GM19397 (cell line): Measurements from ENCODE around the gene PEX10.
"Not testable (repeated sequence)": the region's sequence is repeated elsewhere in the genome, so short reads cannot be mapped to it uniquely, and the experiment has no call there.

Experiments
- ATAC-seq: cut with Tn5 transposase; IDR thresholded peaks from one replicate; pipeline ENCODE4 v1.9.1; 2021; ENCODE audit warnings: mild to moderate bottlenecking, moderate library complexity; ENCODE audit not compliant: unreplicated experiment

The PEX10 gene

GRCh38 chr1:2412395-2412772, at the start of gene PEX10:
PEX10 (minus strand) TSS chr1:2412564; CDS start chr1:2412502, 62 bp downstream.
- peak; percentile 79 for ATAC-seq

GRCh38 chr1:2460996-2461751, 48.8 kb upstream of the PEX10 start:
- no peak for ATAC-seq

DNA sequence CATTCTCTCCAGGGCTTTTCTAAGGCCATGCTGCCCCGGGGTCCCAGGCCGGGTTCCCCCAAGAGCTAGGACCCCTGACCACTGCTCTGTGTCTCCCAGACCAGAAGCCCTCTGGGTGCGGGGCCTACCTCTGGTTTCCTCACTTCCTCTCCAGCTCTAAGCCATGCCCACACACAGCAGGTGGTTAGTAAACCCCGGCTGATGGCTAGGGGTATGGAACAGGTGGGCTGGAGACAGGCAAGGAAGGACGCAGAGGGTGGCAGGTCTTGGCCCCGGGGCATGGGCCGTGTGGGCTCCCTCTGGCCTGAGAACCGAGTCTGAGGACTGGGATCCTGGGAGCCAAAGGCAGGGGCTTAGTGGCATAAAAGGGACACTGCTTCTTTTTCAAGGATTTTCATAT, 47.8 kb upstream of the PEX10 start:
- ATAC-seq, result no peak

- ATAC-seq, result no peak
These were observed 47.4 kb upstream of the PEX10 start for GRCh38 chr1:2459757-2460156.

DNA sequence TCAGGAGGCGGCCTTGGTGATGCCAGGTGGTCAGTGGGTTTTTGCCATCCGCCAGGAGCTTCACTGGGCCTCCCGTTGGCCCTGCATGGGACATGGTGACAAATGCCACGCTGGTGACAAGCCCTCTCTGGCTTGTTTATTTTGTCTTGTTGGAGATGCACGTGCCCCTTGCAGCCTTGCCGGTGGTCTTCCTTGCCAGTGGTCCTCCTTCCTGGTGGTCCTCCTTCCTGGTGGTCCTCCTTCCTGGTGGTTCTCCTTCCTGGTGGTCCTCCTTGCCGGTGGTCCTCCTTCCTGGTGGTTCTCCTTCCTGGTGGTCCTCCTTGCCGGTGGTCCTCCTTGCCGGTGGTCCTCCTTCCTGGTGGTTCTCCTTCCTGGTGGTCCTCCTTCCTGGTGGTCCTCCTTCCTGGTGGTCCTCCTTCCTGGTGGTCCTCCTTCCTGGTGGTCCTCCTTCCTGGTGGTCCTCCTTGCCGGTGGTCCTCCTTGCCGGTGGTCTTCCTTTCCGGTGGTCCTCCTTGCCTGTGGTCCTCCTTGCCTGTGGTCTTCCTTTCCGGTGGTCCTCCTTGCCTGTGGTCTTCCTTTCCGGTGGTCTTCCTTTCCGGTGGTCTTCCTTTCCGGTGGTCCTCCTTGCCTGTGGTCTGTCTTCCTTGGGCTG, 46.9 kb upstream of the PEX10 start:
- not testable (repeated sequence) for ATAC-seq

- ATAC-seq, result no peak
These were observed 46.3 kb upstream of the PEX10 start for GRCh38 chr1:2458687-2459086.

GRCh38 chr1:2457444-2457843, 45.1 kb upstream of the PEX10 start:
- ATAC-seq, result no peak

- no peak for ATAC-seq
These were observed 43.4 kb upstream of the PEX10 start for GRCh38 chr1:2455757-2456156.

GRCh38 chr1:2454227-2454626, 41.9 kb upstream of the PEX10 start:
- no peak for ATAC-seq

GRCh38 chr1:2452932-2453315, 40.6 kb upstream of the PEX10 start:
- ATAC-seq, result no peak

DNA sequence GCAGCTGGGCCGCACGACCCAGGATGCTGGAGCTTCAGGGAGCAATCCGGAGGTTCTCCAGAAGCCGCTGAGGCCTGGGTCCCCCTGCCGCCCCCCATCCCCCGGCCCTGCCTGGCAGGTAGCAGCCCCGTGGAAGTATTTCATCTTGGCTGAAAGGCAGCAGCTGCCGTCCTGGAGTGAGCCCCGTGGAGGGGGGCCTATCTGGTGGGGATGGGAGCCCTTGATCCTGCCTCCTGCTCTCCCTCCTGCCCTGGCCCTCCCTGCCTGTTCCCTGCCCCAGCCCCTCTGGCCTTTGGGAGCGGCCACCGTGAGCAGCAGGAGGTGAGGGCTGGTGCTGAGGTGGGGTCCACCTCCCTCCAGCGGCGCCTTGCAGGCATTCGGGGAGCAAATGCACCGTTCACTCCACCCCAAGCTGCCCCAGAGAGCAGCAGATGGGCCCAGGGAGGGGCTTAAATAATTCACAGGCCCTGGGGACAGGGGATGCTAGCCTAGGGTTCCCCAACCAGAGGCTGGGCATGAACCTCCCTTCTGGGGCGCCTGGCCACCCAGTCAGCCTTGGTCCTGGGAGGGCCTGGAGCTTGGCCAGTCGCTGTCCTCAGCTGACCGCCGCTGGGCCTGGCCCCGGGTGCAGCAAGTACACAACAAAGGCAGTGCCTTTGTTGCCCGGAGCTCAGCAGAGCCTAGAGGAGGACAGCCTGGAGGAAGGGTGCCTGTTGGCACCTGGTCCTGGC, 40.0 kb upstream of the PEX10 start:
- no peak for ATAC-seq

GRCh38 chr1:2451741-2452140, 39.4 kb upstream of the PEX10 start:
- no peak for ATAC-seq

DNA sequence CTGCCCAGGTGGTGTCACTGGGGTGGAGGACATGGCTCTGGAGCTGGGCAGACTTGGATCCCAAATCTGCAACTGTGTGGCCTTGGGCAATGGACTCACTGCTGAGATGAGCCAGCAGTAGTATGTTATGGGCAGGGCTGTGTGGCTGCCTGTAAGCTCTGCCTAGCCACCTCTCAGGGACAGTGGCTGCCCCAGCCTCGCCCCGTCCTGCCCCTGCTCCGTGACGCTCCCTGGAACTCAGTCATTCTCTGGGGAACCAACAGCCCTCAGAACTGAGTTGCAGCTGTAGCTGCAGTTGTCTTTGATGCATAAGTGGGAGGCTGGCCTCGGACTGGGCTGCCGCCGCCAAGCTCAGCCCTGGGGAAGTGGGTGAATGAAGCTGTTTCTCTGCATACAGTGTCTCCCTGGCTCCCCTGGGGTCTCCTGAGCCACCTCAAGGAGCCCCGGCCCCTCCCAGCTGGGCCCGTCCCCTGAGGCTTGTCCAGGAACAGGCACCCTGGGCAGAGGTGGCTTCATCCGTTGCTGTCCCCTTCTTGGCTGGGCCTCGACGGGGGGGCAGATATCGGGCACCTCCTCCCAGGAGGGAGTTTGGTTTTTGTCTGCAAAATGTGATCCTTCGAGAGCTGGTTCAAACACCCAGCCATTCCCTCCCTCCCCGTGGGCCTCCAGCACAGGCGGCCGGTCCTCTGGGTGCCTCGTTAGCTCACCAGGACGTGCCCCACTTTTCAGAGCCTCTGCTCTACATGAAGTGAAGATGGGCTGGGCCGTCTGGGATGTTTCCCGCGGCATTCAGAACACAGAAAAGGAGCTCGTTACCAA, 37.5 kb upstream of the PEX10 start:
- no peak for ATAC-seq

GRCh38 chr1:2448098-2448445, 35.7 kb upstream of the PEX10 start:
- no peak for ATAC-seq

DNA sequence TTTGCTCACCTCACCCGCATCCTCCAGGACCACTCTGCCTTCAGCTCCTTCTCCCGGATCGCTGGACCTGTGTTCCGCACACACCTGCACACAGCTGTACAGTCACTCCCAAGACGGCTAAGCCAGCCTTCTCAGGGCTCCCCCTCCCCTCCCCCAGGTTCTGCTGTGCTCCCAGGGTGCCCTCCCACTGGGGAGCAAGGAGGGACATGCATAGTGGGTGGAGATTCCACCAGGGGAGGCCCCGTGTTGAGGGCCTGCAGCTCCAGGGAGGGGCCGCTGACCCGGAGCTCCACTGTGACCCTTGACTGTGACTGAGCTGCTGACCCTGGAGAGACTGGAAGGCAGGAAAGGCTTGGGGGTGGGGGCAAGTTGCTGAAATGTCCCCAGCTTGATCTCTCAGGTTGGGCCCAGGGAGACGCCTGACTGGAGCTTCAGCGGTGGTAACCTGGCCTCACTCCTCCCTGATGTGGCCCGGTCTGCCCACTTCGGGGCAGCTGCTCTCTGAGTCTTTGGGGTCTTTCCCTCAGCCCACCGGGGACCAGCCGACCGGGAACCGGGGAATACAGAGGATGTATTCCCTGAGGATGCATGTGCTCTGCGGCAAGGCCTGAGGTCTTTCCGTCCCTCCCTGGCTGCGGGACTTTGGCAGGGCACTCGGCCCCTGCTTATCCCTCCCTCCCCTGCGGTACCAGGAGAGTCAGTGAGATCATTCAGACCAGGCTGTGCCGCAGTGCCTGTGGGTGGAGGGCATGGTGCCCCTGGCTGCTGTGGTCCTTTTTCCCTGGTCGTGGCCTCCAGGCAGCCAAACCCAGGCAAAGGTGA, 35.1 kb upstream of the PEX10 start:
- no peak for ATAC-seq

GRCh38 chr1:2446861-2447260, 34.5 kb upstream of the PEX10 start:
- no peak for ATAC-seq

DNA sequence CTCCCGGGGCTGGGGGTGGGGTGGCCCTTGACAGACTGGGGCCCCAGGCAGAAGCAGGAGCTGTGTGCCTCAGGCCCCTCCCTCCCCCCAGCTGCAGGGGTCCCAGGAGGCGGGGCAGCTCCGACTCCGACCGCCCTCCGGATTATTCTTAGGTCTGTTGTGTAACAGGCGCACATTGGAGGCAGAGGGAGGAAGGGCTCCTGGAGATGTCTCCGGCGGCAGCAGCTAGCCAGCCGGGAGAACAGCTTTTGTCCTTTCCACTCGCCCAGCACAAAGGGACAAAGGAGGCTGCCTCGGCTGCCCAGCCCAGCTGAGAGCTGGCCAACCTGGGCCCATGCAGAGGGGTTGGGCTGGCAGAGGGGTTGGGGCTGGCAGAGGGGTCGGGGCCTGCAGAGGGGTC, 34.0 kb upstream of the PEX10 start:
- ATAC-seq, result no peak

DNA sequence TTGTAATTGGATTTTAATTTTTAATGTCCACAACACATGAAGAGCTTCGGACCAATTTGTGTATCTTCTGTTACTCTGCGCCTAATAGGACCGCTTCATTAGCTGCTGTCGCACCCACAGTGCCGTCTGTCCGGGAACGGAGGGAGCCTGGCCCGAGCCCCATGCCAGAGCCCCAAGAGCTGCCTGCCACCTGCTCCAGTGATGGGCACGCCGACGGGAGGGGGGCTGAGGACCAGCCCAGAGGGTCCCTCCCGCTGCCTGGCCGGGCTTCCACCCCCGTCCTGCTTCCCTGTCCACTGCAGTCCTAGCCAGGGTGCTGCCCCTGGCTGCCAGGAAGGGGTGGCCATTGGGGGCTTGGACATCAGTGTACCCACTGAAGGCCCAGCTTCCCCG, 33.5 kb upstream of the PEX10 start:
- no peak for ATAC-seq

GRCh38 chr1:2445162-2445822, 32.9 kb upstream of the PEX10 start:
- no peak for ATAC-seq

GRCh38 chr1:2444138-2444591, 31.8 kb upstream of the PEX10 start:
- ATAC-seq, result no peak
